GM12891 (cell line): Measurements from ENCODE around the gene PSME4.

Experiments
- PAX5 ChIP-seq: IDR thresholded peaks from 2 replicates; pipeline ENCODE4 v1.6.1; 2011; ENCODE audit warnings: low read length, moderate library complexity, mild to moderate bottlenecking; ENCODE audit not compliant: insufficient read depth, severe bottlenecking
- POLR2A ChIP-seq: IDR thresholded peaks from 2 replicates; pipeline ENCODE4 v1.6.1; 2011; ENCODE audit warnings: low read depth, low read length, control low read depth
- POLR2AphosphoS5 ChIP-seq: IDR thresholded peaks from 2 replicates; pipeline ENCODE4 v1.6.1; 2011; ENCODE audit warnings: low read depth, low read length, control low read depth
- POU2F2 ChIP-seq: IDR thresholded peaks from 2 replicates; pipeline ENCODE4 v1.6.1; 2011; ENCODE audit warnings: low read depth, mild to moderate bottlenecking, control low read depth, low read length, moderate library complexity
- TAF1 ChIP-seq: IDR thresholded peaks from 2 replicates; pipeline ENCODE4 v1.6.1; 2011; ENCODE audit warnings: low read depth, low read length, control low read depth

DNA sequence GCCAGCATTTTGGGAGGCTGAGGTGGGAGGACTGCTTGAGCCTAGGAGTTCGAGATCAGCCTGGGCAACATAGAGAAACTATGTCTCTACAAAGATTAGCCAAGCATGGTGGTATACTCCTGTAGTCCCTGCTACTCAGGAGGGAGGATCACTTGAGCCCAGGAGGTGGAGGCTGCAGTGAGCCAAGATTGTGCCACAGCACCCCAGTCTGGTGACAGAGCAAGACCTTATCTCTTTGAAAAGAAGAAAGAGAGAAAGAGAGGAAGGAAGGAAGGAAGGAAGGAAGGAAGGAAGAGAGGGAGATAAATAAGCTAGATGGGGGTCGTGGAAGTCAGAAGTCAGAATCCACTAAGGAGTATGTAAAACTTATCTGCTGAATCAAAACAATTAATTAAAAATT is 127.2 kb downstream of the PSME4 start:
- TF ChIP-seq POLR2A = no peak
- TF ChIP-seq POLR2AphosphoS5 = no peak
- TF ChIP-seq POU2F2 = no peak
- no peak for TF ChIP-seq TAF1
- no peak for TF ChIP-seq PAX5
